OCI-LY7 (cell line): ENCODE measurements around the gene HLA-DMB. TPM values are rescaled to one million over a fixed set of nuclear protein-coding genes. Genes with fewer than 3 reads are reported as not detected.

Experiments used
- BruUV-seq: library from RNA; stranded (reverse); fragments of 400-500 nt; replicated peaks from 2 replicates; lab custom pipeline; 2021; lab: Mats Ljungman, UMichigan
- CTCF ChIA-PET: fragments of 300-600 bp; sonication (Branson Sonifier 250); formaldehyde crosslinking; loops from one replicate; lab custom pipeline; 2022; ENCODE audit warnings: antibody characterized with exemption; ENCODE audit not compliant: unreplicated experiment; lab: Charles Lee
- POLR2A ChIA-PET: fragments of 300-600 bp; sonication (Branson Sonifier 250); formaldehyde crosslinking; loops from one replicate; lab custom pipeline; 2022; ENCODE audit warnings: antibody characterized with exemption; lab: Charles Lee
- DNase-seq: peaks from one replicate; pipeline ENCODE4 v3.0.0-alpha.2; 2015; ENCODE audit warnings: low spot score
- H2AFZ ChIP-seq: fragments of 200-600 bp; sonication (generic), shearing (Covaris generic); 2 replicates; pipeline ENCODE4 v1.6.1; 2014; ENCODE audit warnings: mild to moderate bottlenecking, antibody characterized with exemption, low read length, moderate library complexity
- H3K27ac ChIP-seq: fragments of 200-600 bp; sonication (generic); 2 replicates; pipeline ENCODE4 v1.5.1; 2014; ENCODE audit warnings: mixed run types, low read depth, mild to moderate bottlenecking, moderate library complexity, low read length, inconsistent platforms; ENCODE audit not compliant: poor library complexity, severe bottlenecking
- H3K36me3 ChIP-seq: fragments of 200-600 bp; sonication (generic); 2 replicates; pipeline ENCODE4 v1.6.1; 2014; ENCODE audit warnings: mild to moderate bottlenecking, antibody characterized with exemption, low read length, moderate library complexity, mixed read lengths; ENCODE audit not compliant: insufficient read depth
- H3K4me1 ChIP-seq: fragments of 200-600 bp; sonication (generic); 2 replicates; pipeline ENCODE4 v1.5.1; 2014; ENCODE audit warnings: mild to moderate bottlenecking, low read length; ENCODE audit not compliant: insufficient read depth, poor library complexity, severe bottlenecking
- H3K4me2 ChIP-seq: fragments of 200-600 bp; sonication (generic); 2 replicates; pipeline ENCODE4 v1.6.1; 2014; ENCODE audit warnings: mild to moderate bottlenecking, low read length
- H3K4me3 ChIP-seq: fragments of 200-600 bp; sonication (generic); 2 replicates; pipeline ENCODE4 v1.5.1; 2014; ENCODE audit warnings: mild to moderate bottlenecking, low read depth, low read length; ENCODE audit not compliant: poor library complexity, severe bottlenecking
- H3K79me2 ChIP-seq: fragments of 200-600 bp; sonication (generic); 2 replicates; pipeline ENCODE4 v1.6.1; 2016; ENCODE audit warnings: low read depth, mild to moderate bottlenecking, low read length, moderate library complexity, mixed read lengths; ENCODE audit not compliant: insufficient read depth
- H3K9me2 ChIP-seq: fragments of 200-600 bp; sonication (generic); 2 replicates; pipeline ENCODE4 v1.6.1; 2016; ENCODE audit warnings: mild to moderate bottlenecking, low read length, mixed read lengths; ENCODE audit not compliant: insufficient read depth
- H3K9me3 ChIP-seq: fragments of 200-600 bp; sonication (generic); 2 replicates; pipeline ENCODE4 v1.6.1; 2014; ENCODE audit warnings: mild to moderate bottlenecking, mixed run types, low read length, mixed read lengths
- H4K20me1 ChIP-seq: fragments of 200-600 bp; sonication (generic); 2 replicates; pipeline ENCODE4 v1.6.1; 2014; ENCODE audit warnings: mild to moderate bottlenecking, antibody characterized with exemption, low read length, moderate library complexity, mixed read lengths; ENCODE audit not compliant: insufficient read depth
- CTCF ChIP-seq: fragments of 200-600 bp; sonication (generic); conservative IDR thresholded peaks from 2 replicates; pipeline ENCODE4 v1.5.1; 2014; ENCODE audit warnings: mild to moderate bottlenecking, antibody characterized with exemption, low read length, moderate library complexity, mixed read lengths
- EZH2phosphoT487 ChIP-seq: fragments of 200-600 bp; sonication (generic); IDR thresholded peaks from 2 replicates; pipeline ENCODE4 v1.6.1; 2018; ENCODE audit warnings: low read depth, borderline replicate concordance, mild to moderate bottlenecking, mixed run types, antibody characterized with exemption, low read length, moderate library complexity, mixed read lengths
- intact Hi-C: fragments of 100-400 bp; cut with micrococcal nuclease; formaldehyde crosslinking; loops from one replicate; pipeline ENCODE4 v1.10.0; 2022; ENCODE audit not compliant: unreplicated experiment
- total RNA-seq, 2 experiments: library from RNA; depleted of rRNA in 1 of 2; stranded (reverse); fragments of >200 nt in 1 of 2; shearing (Covaris generic) in 1 of 2; gene quantifications; 2 replicates each; pipeline ENCODE4 v1.2.3, GENCODE V29; 2014 to 2022

Gene HLA-DMB
- total RNA-seq, 2 experiments from 2014 or later: 78.5 to 85.1 TPM

- H3K27ac ChIP-seq: no peak overlapping the region
- H3K4me1 ChIP-seq: peaks cover 33% of the 10 kb centered on the region
- peaks cover 51% of the 10 kb centered on the region for H4K20me1 ChIP-seq
- H3K9me2 ChIP-seq: no peaks in the 10 kb centered on the region
- no peaks in the 10 kb centered on the region for H3K9me3 ChIP-seq
- no peak overlapping the region for H2AFZ ChIP-seq
- intact Hi-C loops: no loop called here
- peaks cover 97% of the 10 kb centered on the region for H3K36me3 ChIP-seq
- no TSS peak for BruUV-seq
- peak overlapping the region; percentile 93 for H3K4me3 ChIP-seq
- peak overlapping the region; percentile 90 for H3K4me2 ChIP-seq
- POLR2A ChIA-PET: no interaction called here
- TF ChIP-seq EZH2phosphoT487 (no peak), CTCF (no peak)
- CTCF ChIA-PET: no interaction called here
- DNase-seq: no peak
- peaks cover 86% of the 10 kb centered on the region for H3K79me2 ChIP-seq
Observed at GRCh38 chr6:32975886-32976285, 35.1 kb upstream of the HLA-DMB start.

GRCh38 chr6:32974541-32975308 is 33.9 kb upstream of the HLA-DMB start:
- no peak overlapping the region for H2AFZ ChIP-seq
- H3K4me1 ChIP-seq: peaks cover 28% of the 10 kb centered on the region
- no TSS peak for BruUV-seq
- ChIA-PET POLR2A (interaction anchor here (1.0 to 2.4 kb wide), 3 partner anchors 9 to 32 kb away, joined by 3 to 14 read pairs (median 3); no protein-coding TSS in a partner anchor), CTCF (interaction anchor here (1.2 kb wide), 1 partner anchor 10 kb away, joined by 6 read pairs; no protein-coding TSS in a partner anchor)
- no peaks in the 10 kb centered on the region for H3K9me3 ChIP-seq
- no peak for DNase-seq
- peak overlapping the region; percentile 93 for H3K4me3 ChIP-seq
- TF ChIP-seq CTCF (no peak), EZH2phosphoT487 (no peak)
- peaks cover 51% of the 10 kb centered on the region for H4K20me1 ChIP-seq
- H3K9me2 ChIP-seq: no peaks in the 10 kb centered on the region
- peaks cover 88% of the 10 kb centered on the region for H3K36me3 ChIP-seq
- H3K27ac ChIP-seq: no peak overlapping the region
- peaks cover 90% of the 10 kb centered on the region for H3K79me2 ChIP-seq
- intact Hi-C loops: loop anchor here (5.0 kb wide), 1 partner anchor 132 kb away; the partner anchor contains the start of gene PSMB8
- peak overlapping the region; percentile 90 for H3K4me2 ChIP-seq

- ChIA-PET CTCF (interaction anchor here (1.2 kb wide), 1 partner anchor 11 kb away, joined by 6 read pairs; no protein-coding TSS in a partner anchor), POLR2A (interaction anchor here (1.0 to 2.4 kb wide), 4 partner anchors 8 to 31 kb away, joined by 3 to 14 read pairs (median 3); no protein-coding TSS in a partner anchor)
- DNase-seq: peak; percentile 45
- H3K9me2 ChIP-seq: no peaks in the 10 kb centered on the region
- peak overlapping the region; percentile 93 for H3K4me3 ChIP-seq
- no peak overlapping the region for H2AFZ ChIP-seq
- BruUV-seq: no TSS peak
- peaks cover 51% of the 10 kb centered on the region for H4K20me1 ChIP-seq
- H3K79me2 ChIP-seq: peaks cover 91% of the 10 kb centered on the region
- H3K27ac ChIP-seq: peak overlapping the region; percentile 8
- intact Hi-C loops: loop anchor here (5.0 kb wide), 1 partner anchor 132 kb away; the partner anchor contains the start of gene PSMB8
- peak overlapping the region; percentile 90 for H3K4me2 ChIP-seq
- no peak for TF ChIP-seq EZH2phosphoT487
- TF ChIP-seq CTCF: no peak
- no peaks in the 10 kb centered on the region for H3K9me3 ChIP-seq
- H3K36me3 ChIP-seq: peaks cover 85% of the 10 kb centered on the region
- peaks cover 26% of the 10 kb centered on the region for H3K4me1 ChIP-seq
Observed at GRCh38 chr6:32974016-32974333, 33.1 kb upstream of the HLA-DMB start.
